Mucosa of rectum (tissue), 2 donors: Measurements from ENCODE around the gene CCNYL1.

Experiments used
- H3K27ac ChIP-seq, 2 donors: one replicate each; pipeline ENCODE4 v1.7.0; 2013; ENCODE audit warnings: inconsistent platforms in 2 of 2, low read depth in 2 of 2, low read length in 2 of 2
- H3K27me3 ChIP-seq, 2 donors: one replicate each; pipeline ENCODE4 v1.7.0; 2013; ENCODE audit warnings: low read length in 2 of 2; ENCODE audit not compliant: control insufficient read depth in 2 of 2, insufficient read depth in 2 of 2
- H3K36me3 ChIP-seq, 2 donors: one replicate each; pipeline ENCODE4 v1.7.0; 2013; ENCODE audit warnings: low read length in 2 of 2; ENCODE audit not compliant: control insufficient read depth in 2 of 2, insufficient read depth in 2 of 2
- H3K4me1 ChIP-seq, 2 donors: one replicate each; pipeline ENCODE4 v1.7.0; 2013; ENCODE audit warnings: low read length in 2 of 2, mild to moderate bottlenecking in 1 of 2; ENCODE audit not compliant: control insufficient read depth in 2 of 2, insufficient read depth in 2 of 2
- H3K4me3 ChIP-seq, 2 donors: one replicate each; pipeline ENCODE4 v1.7.0; 2013; ENCODE audit warnings: low read length in 2 of 2
- H3K9ac ChIP-seq, 2 donors: one replicate each; pipeline ENCODE4 v1.7.0; 2013; ENCODE audit warnings: low read length in 2 of 2, low read depth in 1 of 2, mild to moderate bottlenecking in 1 of 2
- H3K9me3 ChIP-seq, 2 donors: one replicate each; pipeline ENCODE4 v1.7.0; 2013; ENCODE audit warnings: low read length in 2 of 2; ENCODE audit not compliant: control insufficient read depth in 2 of 2
- donor health status: healthy.
- donor health status: Normal muscosa, but diverticular disease.

The CCNYL1 gene

GRCh38 chr2:207765547-207765946 is 54.1 kb downstream of the CCNYL1 start:
- H3K9me3 ChIP-seq, result no peaks in the 10 kb centered on the region
- H3K9ac ChIP-seq, result peak overlapping the region in 1 of 2 donors; percentile 56
- peaks cover 27 to 35% of the 10 kb centered on the region in 2 donors for H3K36me3 ChIP-seq
- H3K27me3 ChIP-seq, result no peaks in the 10 kb centered on the region
- peaks cover 40 to 48% of the 10 kb centered on the region in 2 donors for H3K4me1 ChIP-seq
- peak overlapping the region; percentile 36 to 57 for H3K4me3 ChIP-seq
- peak overlapping the region; percentile 63 to 98 for H3K27ac ChIP-seq

- Histone ChIP-seq H3K27me3 (no peaks in the 10 kb centered on the region), H3K36me3 (peaks cover 27 to 35% of the 10 kb centered on the region in 2 donors), H3K9ac (peak overlapping the region; percentile 77 to 94), H3K4me1 (peaks cover 44 to 51% of the 10 kb centered on the region in 2 donors), H3K27ac (peak overlapping the region; percentile 94 to 98), H3K4me3 (peak overlapping the region; percentile 87 to 95), H3K9me3 (no peaks in the 10 kb centered on the region)
Observed at GRCh38 chr2:207766041-207766551, 54.7 kb downstream of the CCNYL1 start.

DNA sequence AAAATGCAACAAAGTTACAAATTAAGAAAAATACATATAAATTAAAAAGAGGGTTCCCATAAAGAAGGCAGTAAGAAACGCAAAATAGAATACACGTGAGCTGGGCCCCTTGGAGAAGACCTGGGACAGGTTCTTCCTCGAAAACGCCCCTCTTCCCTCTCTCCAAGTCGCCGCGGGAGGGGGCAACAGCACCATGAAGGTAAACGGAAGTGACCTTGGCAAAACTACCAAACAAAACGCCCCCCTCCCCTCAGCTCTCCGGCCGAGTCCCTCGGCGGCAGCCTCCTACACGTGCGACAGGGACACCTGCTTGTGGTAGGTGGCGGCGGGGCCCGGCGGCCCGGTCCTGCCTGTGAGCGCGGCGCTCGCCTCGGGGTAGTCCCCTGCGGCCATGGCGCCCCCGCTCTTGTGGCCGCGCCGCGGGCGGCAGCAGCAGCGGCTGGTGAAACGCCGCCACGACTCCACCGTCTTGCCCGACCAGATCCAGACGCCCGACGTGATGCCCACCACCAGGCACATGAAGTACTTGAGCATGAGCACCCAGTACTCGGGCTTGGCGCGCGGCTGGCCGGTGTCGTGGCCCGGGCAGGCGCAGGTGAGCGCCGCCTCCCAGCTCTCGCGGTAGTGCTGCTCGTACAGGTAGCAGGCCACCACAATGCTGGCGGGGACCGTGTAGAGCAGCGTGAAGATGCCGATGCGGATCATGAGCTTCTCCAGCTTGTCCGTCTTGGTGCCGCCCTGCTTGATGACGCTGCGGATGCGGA is 55.4 kb downstream of the CCNYL1 start:
- peak overlapping the region; percentile 94 to 98 for H3K27ac ChIP-seq
- peaks cover 22 to 32% of the 10 kb centered on the region in 2 donors for H3K36me3 ChIP-seq
- H3K9me3 ChIP-seq, result no peaks in the 10 kb centered on the region
- peak overlapping the region; percentile 87 to 95 for H3K4me3 ChIP-seq
- H3K9ac ChIP-seq, result peak overlapping the region; percentile 90 to 94
- no peaks in the 10 kb centered on the region for H3K27me3 ChIP-seq
- peaks cover 44 to 45% of the 10 kb centered on the region in 2 donors for H3K4me1 ChIP-seq

GRCh38 chr2:207767461-207768167 is 56.2 kb downstream of the CCNYL1 start:
- H3K9ac ChIP-seq, result peak overlapping the region; percentile 90 to 94
- peaks cover 17 to 28% of the 10 kb centered on the region in 2 donors for H3K36me3 ChIP-seq
- H3K9me3 ChIP-seq, result no peaks in the 10 kb centered on the region
- H3K27me3 ChIP-seq, result no peaks in the 10 kb centered on the region
- H3K4me1 ChIP-seq, result peaks cover 42 to 44% of the 10 kb centered on the region in 2 donors
- H3K4me3 ChIP-seq, result peak overlapping the region; percentile 87 to 95
- H3K27ac ChIP-seq, result peak overlapping the region; percentile 94 to 98

- Histone ChIP-seq H3K27me3 (no peaks in the 10 kb centered on the region), H3K9me3 (no peaks in the 10 kb centered on the region), H3K9ac (peak overlapping the region; percentile 90 to 94), H3K27ac (peak overlapping the region; percentile 94 to 98), H3K4me1 (peaks cover 39 to 41% of the 10 kb centered on the region in 2 donors), H3K36me3 (peaks cover 14 to 23% of the 10 kb centered on the region in 2 donors), H3K4me3 (peak overlapping the region; percentile 87 to 95)
Observed at GRCh38 chr2:207768168-207768865, 56.9 kb downstream of the CCNYL1 start.

GRCh38 chr2:207768866-207769596 is 57.6 kb downstream of the CCNYL1 start:
- Histone ChIP-seq H3K27ac (peak overlapping the region; percentile 94 to 98), H3K9me3 (no peaks in the 10 kb centered on the region), H3K4me3 (peak overlapping the region; percentile 87 to 95), H3K4me1 (peaks cover 32 to 34% of the 10 kb centered on the region in 2 donors), H3K36me3 (peaks cover 9 to 17% of the 10 kb centered on the region in 2 donors), H3K27me3 (no peaks in the 10 kb centered on the region), H3K9ac (peak overlapping the region; percentile 90 to 94)

DNA sequence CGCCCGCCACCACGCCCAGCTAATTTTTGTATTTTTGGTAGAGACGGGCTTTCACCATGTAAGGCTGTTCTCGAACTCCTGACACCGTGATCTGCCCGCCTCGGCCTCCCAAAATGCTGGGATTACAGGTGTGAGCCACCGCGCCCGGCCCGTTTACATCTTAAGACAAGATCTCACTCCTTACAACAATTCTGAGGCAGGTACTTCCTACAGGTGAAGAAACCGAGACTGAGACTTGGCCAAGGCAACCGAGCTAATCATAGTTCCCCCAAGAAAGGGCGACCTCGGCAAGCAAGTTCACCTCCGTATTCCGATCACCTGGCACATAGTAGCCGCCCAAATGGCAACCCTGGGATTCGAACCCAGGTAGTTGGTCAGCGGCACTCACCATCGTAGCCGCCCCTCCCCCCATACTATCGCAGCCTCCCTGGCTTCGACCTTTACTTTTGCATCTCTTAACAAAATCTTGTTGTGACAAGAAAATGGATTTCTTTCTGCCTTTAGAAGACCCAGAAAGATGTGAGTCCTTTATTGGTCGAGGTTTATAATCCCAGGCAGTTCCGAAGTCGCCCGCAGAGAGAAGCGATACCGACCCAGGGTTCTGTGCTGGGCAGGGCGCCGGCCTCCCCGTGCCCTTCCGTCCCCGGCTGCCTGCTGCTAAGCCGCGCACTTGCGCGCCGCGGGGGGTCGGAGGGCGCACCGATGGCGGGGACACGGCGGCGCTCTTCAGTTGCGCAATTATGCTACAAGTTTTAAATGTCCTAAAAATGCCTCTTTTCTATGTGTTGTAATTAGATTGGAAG is 59.4 kb downstream of the CCNYL1 start:
- Histone ChIP-seq H3K9ac (peak overlapping the region; percentile 72 to 74), H3K4me3 (peak overlapping the region; percentile 87 to 95), H3K27ac (peak overlapping the region; percentile 89 to 98), H3K27me3 (no peaks in the 10 kb centered on the region), H3K4me1 (peaks cover 24 to 25% of the 10 kb centered on the region in 2 donors), H3K9me3 (no peaks in the 10 kb centered on the region), H3K36me3 (peaks cover 8 to 9% of the 10 kb centered on the region in 2 donors)

DNA sequence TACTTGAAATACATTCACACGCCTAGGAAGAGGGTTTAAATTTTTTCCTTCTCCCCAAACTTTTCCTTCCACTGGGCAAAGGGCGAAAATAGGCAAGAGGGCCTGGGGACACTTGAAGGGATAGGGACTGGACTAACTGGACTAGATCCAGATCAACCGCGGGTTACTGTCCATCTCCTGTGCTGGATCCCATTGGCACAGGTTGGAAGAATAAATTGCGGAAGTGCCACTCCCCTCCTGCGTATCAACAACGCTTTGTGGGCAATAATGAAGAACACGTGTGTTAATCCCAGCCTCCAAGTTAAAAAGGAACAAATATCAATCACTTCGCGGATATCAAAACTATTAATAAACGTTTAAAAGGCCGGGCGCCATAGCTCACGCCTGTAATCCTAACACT is 60.0 kb downstream of the CCNYL1 start:
- peak overlapping the region in 1 of 2 donors; percentile 87 for H3K4me3 ChIP-seq
- H3K9ac ChIP-seq, result peak overlapping the region in 1 of 2 donors; percentile 72

More for the DNA sequence above, 60.0 kb downstream of the CCNYL1 start:
- H3K36me3 ChIP-seq, result peaks cover 8 to 9% of the 10 kb centered on the region in 2 donors
- no peaks in the 10 kb centered on the region for H3K9me3 ChIP-seq
- H3K4me1 ChIP-seq, result peaks cover 19 to 25% of the 10 kb centered on the region in 2 donors
- H3K27me3 ChIP-seq, result no peaks in the 10 kb centered on the region
- peak overlapping the region; percentile 89 to 98 for H3K27ac ChIP-seq
